Effector memory CD8-positive, alpha-beta T cell (primary cell): ENCODE data around the gene KRT76.
"Not testable (repeated sequence)": the region's sequence is repeated elsewhere in the genome, so short reads cannot be mapped to it uniquely, and the experiment has no call there.

ENCODE experiments used
- ATAC-seq: fragments of 150-1000 bp; cut with Tn5 transposase; replicated peaks from 2 replicates; pipeline ENCODE4 v1.10.0; 2021; ENCODE audit warnings: mild to moderate bottlenecking, moderate library complexity
- DNase-seq, 3 experiments: peaks; one replicate each; pipeline ENCODE4 v3.0.0; 2021
- H3K27ac Mint-ChIP-seq, 2 donors: one replicate each; pipeline ENCODE4 v1.8.0; 2022; ENCODE audit warnings: mild to moderate bottlenecking in 2 of 2, mixed read lengths in 2 of 2, moderate library complexity in 2 of 2
- H3K27me3 Mint-ChIP-seq, 2 donors: one replicate each; pipeline ENCODE4 v1.8.0; 2022; ENCODE audit warnings: mixed read lengths in 2 of 2
- H3K36me3 Mint-ChIP-seq: one replicate; pipeline ENCODE4 v1.8.0; 2022; ENCODE audit warnings: mild to moderate bottlenecking, moderate library complexity, mixed read lengths; ENCODE audit not compliant: insufficient read depth
- H3K4me1 Mint-ChIP-seq, 2 donors: one replicate each; pipeline ENCODE4 v1.8.0; 2022; ENCODE audit warnings: low read depth in 2 of 2, mixed read lengths in 2 of 2
- H3K4me3 Mint-ChIP-seq, 2 donors: one replicate each; pipeline ENCODE4 v1.8.0; 2022; ENCODE audit warnings: mild to moderate bottlenecking in 2 of 2, mixed read lengths in 2 of 2, moderate library complexity in 2 of 2
- H3K9me3 Mint-ChIP-seq, 2 donors: one replicate each; pipeline ENCODE4 v1.8.0; 2022; ENCODE audit warnings: mixed read lengths in 2 of 2

The KRT76 gene

GRCh38 chr12:52750532-52750931 lies 26.6 kb downstream of the KRT76 start:
- not testable (repeated sequence) for H3K4me1 Mint-ChIP-seq, DNase-seq, H3K27ac Mint-ChIP-seq, ATAC-seq, H3K4me3 Mint-ChIP-seq, H3K36me3 Mint-ChIP-seq, H3K9me3 Mint-ChIP-seq
- H3K27me3 Mint-ChIP-seq, result peaks cover 13 to 33% of the 10 kb centered on the region in 2 donors

- Mint-ChIP-seq H3K4me1 (no peaks in the 10 kb centered on the region), H3K4me3 (no peak overlapping the region), H3K27ac (no peak overlapping the region), H3K27me3 (peaks cover 7 to 39% of the 10 kb centered on the region in 2 donors), H3K36me3 (no peaks in the 10 kb centered on the region), H3K9me3 (no peaks in the 10 kb centered on the region)
- no peak for ATAC-seq
- no peak for DNase-seq
These were observed 27.3 kb downstream of the KRT76 start for GRCh38 chr12:52749827-52750226.

- ATAC-seq (no peak), DNase-seq (no peak)
- H3K9me3 Mint-ChIP-seq, result no peaks in the 10 kb centered on the region
- no peaks in the 10 kb centered on the region for H3K36me3 Mint-ChIP-seq
- H3K27ac Mint-ChIP-seq, result no peak overlapping the region
- H3K4me1 Mint-ChIP-seq, result no peaks in the 10 kb centered on the region
- H3K27me3 Mint-ChIP-seq, result peaks cover 19 to 50% of the 10 kb centered on the region in 2 donors
- H3K4me3 Mint-ChIP-seq, result no peak overlapping the region
These were observed 28.6 kb downstream of the KRT76 start for GRCh38 chr12:52748578-52748977.

- Mint-ChIP-seq H3K4me1 (peaks cover 0 to 5% of the 10 kb centered on the region in 2 donors), H3K27ac (no peak overlapping the region), H3K36me3 (no peaks in the 10 kb centered on the region), H3K4me3 (no peak overlapping the region), H3K9me3 (no peaks in the 10 kb centered on the region), H3K27me3 (peaks cover 35 to 72% of the 10 kb centered on the region in 2 donors)
- no peak for DNase-seq
- no peak for ATAC-seq
These were observed 31.6 kb downstream of the KRT76 start for GRCh38 chr12:52745554-52745953.

- DNase-seq, result no peak
- Mint-ChIP-seq H3K36me3 (no peaks in the 10 kb centered on the region), H3K27ac (no peak overlapping the region), H3K9me3 (no peaks in the 10 kb centered on the region), H3K4me3 (no peak overlapping the region), H3K27me3 (peaks cover 41 to 81% of the 10 kb centered on the region in 2 donors), H3K4me1 (peaks cover 0 to 5% of the 10 kb centered on the region in 2 donors)
- ATAC-seq, result no peak
These were observed 32.5 kb downstream of the KRT76 start for GRCh38 chr12:52744493-52745156.

- no peak overlapping the region for H3K4me3 Mint-ChIP-seq
These were observed 34.2 kb downstream of the KRT76 start for GRCh38 chr12:52742822-52743457.

GRCh38 chr12:52742196-52742580 lies 35.0 kb downstream of the KRT76 start:
- DNase-seq (no peak), ATAC-seq (no peak)
- no peak overlapping the region for H3K4me3 Mint-ChIP-seq
- H3K27me3 Mint-ChIP-seq, result peaks cover 44 to 77% of the 10 kb centered on the region in 2 donors
- H3K9me3 Mint-ChIP-seq, result no peaks in the 10 kb centered on the region
- H3K36me3 Mint-ChIP-seq, result no peaks in the 10 kb centered on the region
- H3K27ac Mint-ChIP-seq, result no peak overlapping the region
- H3K4me1 Mint-ChIP-seq, result peaks cover 0 to 5% of the 10 kb centered on the region in 2 donors

More at GRCh38 chr12:52742822-52743457, 34.2 kb downstream of the KRT76 start:
- DNase-seq (no peak), ATAC-seq (no peak)
- H3K27me3 Mint-ChIP-seq, result peaks cover 43 to 79% of the 10 kb centered on the region in 2 donors
- no peaks in the 10 kb centered on the region for H3K36me3 Mint-ChIP-seq
- no peak overlapping the region for H3K27ac Mint-ChIP-seq
- H3K9me3 Mint-ChIP-seq, result no peaks in the 10 kb centered on the region
- peaks cover 0 to 5% of the 10 kb centered on the region in 2 donors for H3K4me1 Mint-ChIP-seq

- peak; percentile 40 to 53 (median 42) for DNase-seq
- peaks cover 0 to 5% of the 10 kb centered on the region in 2 donors for H3K4me1 Mint-ChIP-seq
- no peaks in the 10 kb centered on the region for H3K9me3 Mint-ChIP-seq
- H3K27ac Mint-ChIP-seq, result no peak overlapping the region
- peak; percentile 35 for ATAC-seq
- H3K36me3 Mint-ChIP-seq, result no peaks in the 10 kb centered on the region
- no peak overlapping the region for H3K4me3 Mint-ChIP-seq
- peaks cover 50 to 77% of the 10 kb centered on the region in 2 donors for H3K27me3 Mint-ChIP-seq
These were observed 35.6 kb downstream of the KRT76 start for GRCh38 chr12:52741375-52742195.

GRCh38 chr12:52740584-52740983 lies 36.6 kb downstream of the KRT76 start:
- Mint-ChIP-seq H3K4me3 (no peak overlapping the region), H3K9me3 (no peaks in the 10 kb centered on the region), H3K27ac (no peak overlapping the region), H3K36me3 (no peaks in the 10 kb centered on the region), H3K4me1 (peaks cover 0 to 5% of the 10 kb centered on the region in 2 donors), H3K27me3 (peaks cover 52 to 77% of the 10 kb centered on the region in 2 donors)
- DNase-seq (no peak), ATAC-seq (no peak)

GRCh38 chr12:52739963-52740362 lies 37.2 kb downstream of the KRT76 start:
- Mint-ChIP-seq H3K9me3 (no peaks in the 10 kb centered on the region), H3K27me3 (peaks cover 57 to 77% of the 10 kb centered on the region in 2 donors), H3K27ac (no peak overlapping the region), H3K4me1 (peaks cover 0 to 5% of the 10 kb centered on the region in 2 donors), H3K36me3 (peaks cover 2% of the 10 kb centered on the region), H3K4me3 (no peak overlapping the region)
- DNase-seq (no peak), ATAC-seq (no peak)

- no peak overlapping the region for H3K4me3 Mint-ChIP-seq
- peaks cover 45 to 69% of the 10 kb centered on the region in 2 donors for H3K27me3 Mint-ChIP-seq
- DNase-seq, result no peak
- H3K9me3 Mint-ChIP-seq, result no peaks in the 10 kb centered on the region
- H3K36me3 Mint-ChIP-seq, result peaks cover 2% of the 10 kb centered on the region
- no peaks in the 10 kb centered on the region for H3K4me1 Mint-ChIP-seq
- no peak for ATAC-seq
- no peak overlapping the region for H3K27ac Mint-ChIP-seq
These were observed 41.1 kb downstream of the KRT76 start for GRCh38 chr12:52735816-52736632.

- Mint-ChIP-seq H3K4me1 (no peaks in the 10 kb centered on the region), H3K27me3 (peaks cover 49 to 70% of the 10 kb centered on the region in 2 donors), H3K36me3 (peaks cover 2% of the 10 kb centered on the region), H3K9me3 (no peaks in the 10 kb centered on the region), H3K4me3 (no peak overlapping the region), H3K27ac (no peak overlapping the region)
- DNase-seq (no peak), ATAC-seq (no peak)
These were observed 42.0 kb downstream of the KRT76 start for GRCh38 chr12:52735106-52735505.

- no peak overlapping the region for H3K27ac Mint-ChIP-seq
- DNase-seq, result no peak
- H3K9me3 Mint-ChIP-seq, result no peaks in the 10 kb centered on the region
- peaks cover 5% of the 10 kb centered on the region for H3K36me3 Mint-ChIP-seq
- H3K4me3 Mint-ChIP-seq, result no peak overlapping the region
- no peaks in the 10 kb centered on the region for H3K4me1 Mint-ChIP-seq
- no peak for ATAC-seq
- H3K27me3 Mint-ChIP-seq, result peaks cover 50 to 56% of the 10 kb centered on the region in 2 donors
These were observed 46.4 kb downstream of the KRT76 start for GRCh38 chr12:52730793-52731192.
